ENCODE results near the gene RAB38.

DNA sequence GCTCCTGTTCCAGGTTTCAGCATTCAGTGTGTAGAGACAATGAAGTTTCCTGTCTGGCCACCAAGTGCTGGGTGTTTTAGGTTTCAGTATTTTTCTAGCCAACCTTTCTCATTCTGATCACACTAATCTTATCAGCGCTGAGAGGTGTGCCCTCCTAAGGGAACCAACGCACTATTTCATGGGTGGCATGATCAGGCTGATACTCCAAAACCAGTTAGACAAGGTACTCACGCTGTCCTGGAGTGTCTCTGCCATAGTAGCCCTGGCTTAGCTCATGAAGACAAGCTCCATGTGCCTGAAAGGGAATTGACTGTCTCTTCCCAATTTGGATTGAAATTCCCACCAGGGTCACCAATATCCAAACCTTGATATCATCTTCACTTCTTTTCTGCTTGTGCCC lies 8.0 kb upstream of the RAB38 start:
- TF ChIP-seq, protein P1, sequence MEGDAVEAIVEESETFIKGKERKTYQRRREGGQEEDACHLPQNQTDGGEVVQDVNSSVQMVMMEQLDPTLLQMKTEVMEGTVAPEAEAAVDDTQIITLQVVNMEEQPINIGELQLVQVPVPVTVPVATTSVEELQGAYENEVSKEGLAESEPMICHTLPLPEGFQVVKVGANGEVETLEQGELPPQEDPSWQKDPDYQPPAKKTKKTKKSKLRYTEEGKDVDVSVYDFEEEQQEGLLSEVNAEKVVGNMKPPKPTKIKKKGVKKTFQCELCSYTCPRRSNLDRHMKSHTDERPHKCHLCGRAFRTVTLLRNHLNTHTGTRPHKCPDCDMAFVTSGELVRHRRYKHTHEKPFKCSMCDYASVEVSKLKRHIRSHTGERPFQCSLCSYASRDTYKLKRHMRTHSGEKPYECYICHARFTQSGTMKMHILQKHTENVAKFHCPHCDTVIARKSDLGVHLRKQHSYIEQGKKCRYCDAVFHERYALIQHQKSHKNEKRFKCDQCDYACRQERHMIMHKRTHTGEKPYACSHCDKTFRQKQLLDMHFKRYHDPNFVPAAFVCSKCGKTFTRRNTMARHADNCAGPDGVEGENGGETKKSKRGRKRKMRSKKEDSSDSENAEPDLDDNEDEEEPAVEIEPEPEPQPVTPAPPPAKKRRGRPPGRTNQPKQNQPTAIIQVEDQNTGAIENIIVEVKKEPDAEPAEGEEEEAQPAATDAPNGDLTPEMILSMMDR (IDR thresholded peaks at IDR 0.05) = no peak
- no peak for TF ChIP-seq POLR2A (IDR thresholded peaks at IDR 0.05)

All from uterus (tissue), 2 donors.